Testis (tissue), 3 donors: ENCODE measurements around the gene RILP. TPM values are rescaled to one million over a fixed set of nuclear protein-coding genes. Genes with fewer than 3 reads are reported as not detected.

ENCODE experiments used
- DNase-seq: peaks from one replicate; pipeline ENCODE4 v3.0.0-alpha.2; 2019
- H3K27ac ChIP-seq, 2 donors: fragments of 200-600 bp; sonication (generic); one replicate each; pipeline ENCODE4 v1.5.1; 2019
- H3K27me3 ChIP-seq: fragments of 200-600 bp; sonication (generic); one replicate; pipeline ENCODE4 v1.5.1; 2019
- H3K36me3 ChIP-seq: fragments of 200-600 bp; sonication (generic); one replicate; pipeline ENCODE4 v1.5.1; 2017; ENCODE audit warnings: low read depth; ENCODE audit errors: missing control alignments
- H3K4me1 ChIP-seq: fragments of 200-600 bp; sonication (generic); one replicate; pipeline ENCODE4 v1.5.1; 2019
- H3K4me3 ChIP-seq, 2 donors: fragments of 200-600 bp; sonication (generic); one replicate each; pipeline ENCODE4 v1.5.1; 2017 to 2019
- H3K9me3 ChIP-seq: fragments of 200-600 bp; sonication (generic); one replicate; pipeline ENCODE4 v1.5.1; 2017
- POLR2A ChIP-seq: fragments of 450-650 bp; IDR thresholded peaks from one replicate; pipeline ENCODE4 v1.6.1; 2017; ENCODE audit warnings: antibody characterized with exemption, mild to moderate bottlenecking, moderate library complexity
- WGBS, 2 donors: methylation state at CpG; one replicate each; pipeline ENCODE4 v1.1.5; 2018; 5-methylcytosine and 5-hydroxymethylcytosine counted together
- intact Hi-C: fragments of 100-400 bp; cut with DNase I; formaldehyde crosslinking; loops from one replicate; pipeline ENCODE4 v1.15.1; 2023; ENCODE audit warnings: low total_unique reads
- polyA plus RNA-seq: library from polyadenylated mRNA; stranded (reverse); fragments of 350-450 nt; fragmentation: Illumina TruSeq; extraction: RNeasy Lipid Tissue Mini Kit (QIAGEN cat#74804); gene quantifications from one replicate; pipeline ENCODE4 v1.2.3, GENCODE V29; 2014; ENCODE audit warnings: low read depth, low replicate concordance; ENCODE audit not compliant: insufficient read depth
- total RNA-seq, 2 donors: library from RNA; depleted of rRNA; stranded (reverse); fragments of >200 nt; gene quantifications; one replicate each; pipeline ENCODE4 v1.2.3, GENCODE V29; 2016
- TF ChIP-seq, protein P1 (sequence below), 3 experiments: fragments of 450-650 bp in 2 of 3; fragments of 200-600 bp in 1 of 3; sonication (generic) in 1 of 3; IDR thresholded peaks; one replicate each; pipeline ENCODE4 v1.5.1; 2016 to 2019; ENCODE audit warnings: antibody characterized with exemption in 3 of 3, mild to moderate bottlenecking in 2 of 3, moderate library complexity in 1 of 3

Gene RILP
- total and polyA plus RNA-seq, 3 donors from 2014 or later: 8.4 to 32.5 (median 30.6) TPM

- intact Hi-C loops: no loop called here
- H3K9me3 ChIP-seq: no peaks in the 10 kb centered on the region
- H3K27me3 ChIP-seq: no peaks in the 10 kb centered on the region
- DNase-seq: no peak
- peaks cover 10% of the 10 kb centered on the region for H3K4me1 ChIP-seq
- no peak overlapping the region for H3K4me3 ChIP-seq
- H3K27ac ChIP-seq: no peak overlapping the region
- TF ChIP-seq POLR2A: no peak
- 87 to 95% methylated on average over 11 to 15 of the region's 15 CpGs for WGBS, 2 donors
- H3K36me3 ChIP-seq: no peaks in the 10 kb centered on the region
These were observed 12.9 kb downstream of the RILP start for GRCh38 chr17:1636732-1637285.

DNA sequence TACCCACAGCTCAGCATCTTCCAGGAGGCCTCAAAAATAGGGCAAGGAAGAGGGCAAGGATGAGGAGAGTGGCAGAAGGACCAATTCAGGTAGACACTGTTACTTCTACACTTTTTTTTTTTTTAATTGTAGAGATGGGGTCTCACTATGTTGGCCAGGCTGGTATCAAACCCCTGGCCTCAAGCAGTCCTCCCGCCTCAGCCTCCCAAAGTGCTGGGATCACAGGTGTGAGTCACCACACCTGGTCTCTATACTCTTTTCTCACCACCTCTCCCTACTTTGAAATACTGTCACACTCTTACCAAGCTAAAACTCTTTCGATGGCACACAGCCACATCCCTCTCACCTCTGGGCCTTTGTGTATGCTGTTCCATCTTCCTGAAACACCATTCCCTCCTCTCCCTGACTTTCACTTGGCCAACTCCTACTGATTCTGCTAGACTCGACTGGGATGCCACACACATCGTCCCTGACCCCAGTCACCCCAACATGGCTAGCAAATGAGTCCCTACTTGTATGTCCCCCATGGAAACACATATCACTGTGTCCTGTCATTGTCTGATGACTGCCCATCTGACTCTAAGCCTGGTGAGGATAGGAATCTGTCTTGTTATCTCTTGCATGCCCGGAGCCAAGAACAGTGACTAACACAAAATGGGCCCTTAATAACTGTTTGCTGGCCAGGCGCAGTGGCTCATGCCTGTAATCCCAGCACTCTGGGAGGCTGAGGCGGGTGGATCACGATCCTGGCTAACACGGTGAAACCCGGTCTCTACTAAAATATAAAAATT lies 13.8 kb downstream of the RILP start:
- Histone ChIP-seq H3K27ac (no peak overlapping the region), H3K4me3 (peak overlapping the region in 1 of 2 donors; percentile 38), H3K4me1 (peaks cover 10% of the 10 kb centered on the region), H3K36me3 (no peaks in the 10 kb centered on the region), H3K27me3 (no peaks in the 10 kb centered on the region), H3K9me3 (no peaks in the 10 kb centered on the region)
- no peak for TF ChIP-seq POLR2A
- TF ChIP-seq, protein P1, sequence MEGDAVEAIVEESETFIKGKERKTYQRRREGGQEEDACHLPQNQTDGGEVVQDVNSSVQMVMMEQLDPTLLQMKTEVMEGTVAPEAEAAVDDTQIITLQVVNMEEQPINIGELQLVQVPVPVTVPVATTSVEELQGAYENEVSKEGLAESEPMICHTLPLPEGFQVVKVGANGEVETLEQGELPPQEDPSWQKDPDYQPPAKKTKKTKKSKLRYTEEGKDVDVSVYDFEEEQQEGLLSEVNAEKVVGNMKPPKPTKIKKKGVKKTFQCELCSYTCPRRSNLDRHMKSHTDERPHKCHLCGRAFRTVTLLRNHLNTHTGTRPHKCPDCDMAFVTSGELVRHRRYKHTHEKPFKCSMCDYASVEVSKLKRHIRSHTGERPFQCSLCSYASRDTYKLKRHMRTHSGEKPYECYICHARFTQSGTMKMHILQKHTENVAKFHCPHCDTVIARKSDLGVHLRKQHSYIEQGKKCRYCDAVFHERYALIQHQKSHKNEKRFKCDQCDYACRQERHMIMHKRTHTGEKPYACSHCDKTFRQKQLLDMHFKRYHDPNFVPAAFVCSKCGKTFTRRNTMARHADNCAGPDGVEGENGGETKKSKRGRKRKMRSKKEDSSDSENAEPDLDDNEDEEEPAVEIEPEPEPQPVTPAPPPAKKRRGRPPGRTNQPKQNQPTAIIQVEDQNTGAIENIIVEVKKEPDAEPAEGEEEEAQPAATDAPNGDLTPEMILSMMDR (IDR thresholded peaks at IDR 0.05): no peak
- intact Hi-C loops: no loop called here
- no peak for DNase-seq
- 89 to 96% methylated on average over 10 of the region's 10 CpGs for WGBS, 2 donors

DNA sequence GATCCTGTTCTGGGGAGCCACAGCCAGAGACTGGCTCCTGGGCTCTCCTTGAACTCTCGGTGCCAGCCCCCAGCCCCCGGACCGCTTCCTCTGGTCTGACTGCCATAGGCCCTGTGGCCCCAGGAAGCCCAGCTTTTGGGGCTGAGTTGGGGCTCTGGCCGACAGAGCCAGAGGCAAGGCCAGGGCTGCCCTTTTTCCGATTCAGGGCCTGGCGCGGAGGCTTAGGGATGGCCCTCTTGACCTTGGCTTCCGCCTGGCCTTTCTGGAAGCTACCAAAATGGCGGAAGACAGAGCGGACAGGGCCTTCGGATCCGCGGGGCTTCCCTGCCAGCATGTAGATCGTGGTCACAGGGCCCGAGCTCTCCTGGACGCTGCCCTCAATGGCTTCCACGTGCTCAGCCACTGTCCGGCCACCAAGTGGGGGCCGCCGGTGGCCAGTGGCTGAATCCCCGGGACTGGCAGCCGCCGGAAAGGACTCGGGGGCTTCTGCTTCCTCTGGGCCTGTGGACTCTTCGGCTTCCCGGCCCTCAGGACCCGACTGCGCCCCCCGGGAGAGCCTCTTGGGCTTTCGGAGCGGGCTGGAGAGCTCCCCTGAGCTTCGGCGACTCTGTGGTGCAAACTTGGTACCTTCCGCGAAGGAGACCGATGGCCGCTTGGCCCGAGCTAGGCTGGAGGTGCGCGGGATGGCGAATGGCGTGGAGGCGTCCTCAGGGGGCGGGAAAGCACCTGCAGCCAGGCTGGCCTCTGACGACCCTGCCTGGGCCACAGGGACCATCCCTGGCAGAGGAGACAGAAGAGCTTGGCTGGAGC lies 14.6 kb downstream of the RILP start:
- 73 to 75% methylated on average over 20 to 45 of the region's 45 CpGs for WGBS, 2 donors
- H3K27me3 ChIP-seq: no peaks in the 10 kb centered on the region
- DNase-seq: no peak
- H3K9me3 ChIP-seq: no peaks in the 10 kb centered on the region
- no peak for TF ChIP-seq POLR2A
- TF ChIP-seq, protein P1 (IDR thresholded peaks at IDR 0.05): no peak
- peak overlapping the region; percentile 3 to 38 for H3K4me3 ChIP-seq
- peak overlapping the region in 1 of 2 donors; percentile 71 for H3K27ac ChIP-seq
- H3K4me1 ChIP-seq: peaks cover 10% of the 10 kb centered on the region
- no peaks in the 10 kb centered on the region for H3K36me3 ChIP-seq
- intact Hi-C loops: no loop called here

DNA sequence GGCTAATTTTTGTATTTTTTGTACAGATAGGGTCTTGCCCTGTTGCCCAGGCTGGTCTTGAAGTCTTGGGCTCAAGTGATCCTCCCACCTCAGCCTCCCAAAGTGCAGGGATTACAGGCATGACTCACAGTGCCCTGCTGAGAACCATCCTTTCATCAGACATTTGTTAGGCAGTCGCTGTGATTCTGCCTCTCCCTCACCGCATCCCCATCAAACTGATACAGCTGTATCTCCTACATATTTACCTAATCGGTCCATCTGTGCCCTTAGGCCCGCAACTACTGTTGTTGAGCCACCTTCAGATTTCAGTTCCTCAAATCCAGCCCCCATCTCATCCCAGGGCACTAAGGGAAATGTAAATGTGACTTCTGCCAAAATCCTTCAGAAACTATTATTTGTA lies 19.0 kb downstream of the RILP start:
- H3K4me3 ChIP-seq: no peak overlapping the region
- no peak overlapping the region for H3K27ac ChIP-seq
- no peaks in the 10 kb centered on the region for H3K9me3 ChIP-seq
- intact Hi-C loops: no loop called here
- H3K4me1 ChIP-seq: peaks cover 31% of the 10 kb centered on the region
- no peaks in the 10 kb centered on the region for H3K36me3 ChIP-seq
- TF ChIP-seq POLR2A: no peak
- TF ChIP-seq, protein P1 (IDR thresholded peaks at IDR 0.05): no peak
- DNase-seq: no peak
- no peaks in the 10 kb centered on the region for H3K27me3 ChIP-seq
- WGBS, 2 donors: 75 to 81% methylated on average over 4 of the region's 4 CpGs
